ENCODE data around the gene OR6F1. TPM values are rescaled to one million over a fixed set of nuclear protein-coding genes. Genes with fewer than 3 reads are reported as not detected.
"Not testable (repeated sequence)": the region's sequence is repeated elsewhere in the genome, so short reads cannot be mapped to it uniquely, and the experiment has no call there.

Gene OR6F1
- total and polyA plus RNA-seq, 12 donors, result not detected

- 91 to 93% methylated on average over 1 of the region's 1 CpG for WGBS, 2 donors
- intact Hi-C loops (cut with DNase I), result no loop called here
- no peaks in the 10 kb centered on the region for H3K9me3 ChIP-seq
Measured at GRCh38 chr1:247738315-247738714, 21.9 kb upstream of the OR6F1 start, which contains the start of gene OR14K1. Gene OR14K1 (plus strand): TSS chr1:247738615. CDS start chr1:247738615, 0 bp downstream.

GRCh38 chr1:247721222-247721621 lies 4.8 kb upstream of the OR6F1 start:
- no peak for DNase-seq
- no peak for TF ChIP-seq CTCF (IDR thresholded peaks at IDR 0.05)
- H3K4me3 ChIP-seq, result no peak overlapping the region
- intact Hi-C loops (cut with DNase I), result no loop called here
- no peaks in the 10 kb centered on the region for H3K27me3 ChIP-seq
- H3K27ac ChIP-seq, result no peak overlapping the region
- WGBS, 2 donors, result 88 to 93% methylated on average over 4 of the region's 4 CpGs
- H3K4me1 ChIP-seq, result no peaks in the 10 kb centered on the region
- no peak for ATAC-seq
- no peaks in the 10 kb centered on the region for H3K36me3 ChIP-seq
- peaks cover 0 to 51% (median 7%) of the 10 kb centered on the region in 11 donors for H3K9me3 ChIP-seq

More at GRCh38 chr1:247738315-247738714, 21.9 kb upstream of the OR6F1 start, which contains the start of gene OR14K1:
- ATAC-seq, result no peak
- no peaks in the 10 kb centered on the region for H3K36me3 ChIP-seq
- no peak for TF ChIP-seq CTCF (IDR thresholded peaks at IDR 0.05)
- H3K4me1 ChIP-seq, result no peaks in the 10 kb centered on the region
- no peak within 1 kb of the TSS for H3K4me3 ChIP-seq
- no peaks in the 10 kb centered on the region for H3K27me3 ChIP-seq
- H3K27ac ChIP-seq, result no peak within 1 kb of the TSS
- DNase-seq, result no peak

- H3K27me3 ChIP-seq, result no peaks in the 10 kb centered on the region
- H3K9me3 ChIP-seq, result peaks cover 0 to 7% (median 0%) of the 10 kb centered on the region in 11 donors
- DNase-seq, result no peak
- no peaks in the 10 kb centered on the region for H3K4me1 ChIP-seq
- ATAC-seq, result no peak
- H3K36me3 ChIP-seq, result no peaks in the 10 kb centered on the region
- H3K27ac ChIP-seq, result no peak overlapping the region
- intact Hi-C loops (cut with DNase I), result no loop called here
- H3K4me3 ChIP-seq, result no peak overlapping the region
- WGBS, 2 donors, result 83 to 96% methylated on average over 7 of the region's 7 CpGs
- no peak for TF ChIP-seq CTCF (IDR thresholded peaks at IDR 0.05)
Measured at GRCh38 chr1:247713753-247714152, 2.7 kb downstream of the OR6F1 start.

DNA sequence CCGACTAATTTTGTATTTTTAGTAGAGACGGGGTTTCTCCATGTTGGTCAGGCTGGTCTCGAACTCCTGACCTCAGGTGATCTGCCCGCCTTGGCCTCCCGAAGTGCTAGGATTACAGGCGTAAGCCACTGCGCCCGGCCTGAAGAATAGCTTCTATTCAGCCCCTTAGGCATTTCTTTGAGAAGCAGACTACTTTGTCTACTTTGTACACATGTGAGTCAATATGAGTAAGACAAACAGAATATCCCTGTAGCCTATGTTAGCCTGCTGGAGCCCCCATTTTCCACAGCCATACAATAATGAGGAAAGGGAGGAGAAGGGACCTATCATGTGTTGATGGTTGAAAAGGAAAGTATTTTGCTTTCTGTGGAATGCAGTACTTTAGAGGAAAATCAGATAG lies 5.8 kb downstream of the OR6F1 start:
- H3K4me3 ChIP-seq; DNase-seq; H3K27ac ChIP-seq; H3K27me3 ChIP-seq; H3K9me3 ChIP-seq; intact Hi-C loops (cut with DNase I); H3K36me3 ChIP-seq; ATAC-seq; H3K4me1 ChIP-seq: not testable (repeated sequence)
- 88 to 93% methylated on average over 8 of the region's 8 CpGs for WGBS, 2 donors

DNA sequence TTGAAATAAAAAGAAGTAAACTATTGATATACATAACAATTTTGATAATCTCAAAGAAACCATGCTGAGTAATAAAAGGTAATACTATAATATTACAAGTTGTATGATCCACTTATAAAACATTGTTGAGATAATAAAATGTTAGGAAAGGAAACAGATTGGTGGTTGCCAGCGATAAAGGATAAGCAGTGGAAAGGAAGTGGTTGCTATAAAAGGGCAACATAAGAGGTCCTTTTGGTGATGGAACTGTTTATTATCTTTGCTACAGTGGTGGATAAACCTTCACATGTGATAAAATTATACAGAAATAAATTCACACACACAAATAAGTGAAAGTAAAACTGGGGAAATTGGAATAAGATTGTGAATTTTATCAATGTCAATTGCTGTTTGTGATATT lies 15.1 kb downstream of the OR6F1 start:
- H3K9me3 ChIP-seq, result peaks cover 0 to 10% (median 0%) of the 10 kb centered on the region in 11 donors
- no peak overlapping the region for H3K4me3 ChIP-seq
- no peaks in the 10 kb centered on the region for H3K27me3 ChIP-seq
- intact Hi-C loops (cut with DNase I), result no loop called here
- TF ChIP-seq CTCF (IDR thresholded peaks at IDR 0.05), result no peak
- WGBS, 2 donors, result 43 to 60% methylated on average over 1 of the region's 1 CpG
- ATAC-seq, result no peak
- H3K27ac ChIP-seq, result no peak overlapping the region
- no peaks in the 10 kb centered on the region for H3K36me3 ChIP-seq
- no peak for DNase-seq
- H3K4me1 ChIP-seq, result no peaks in the 10 kb centered on the region

Data from heart right ventricle (tissue), 16 donors.